Lower leg skin (tissue), 4 donors: ENCODE measurements around the gene SCN4B. TPM values are rescaled to one million over a fixed set of nuclear protein-coding genes. Genes with fewer than 3 reads are reported as not detected.

Experiments used
- DNase-seq, 2 donors: peaks; one replicate each; pipeline ENCODE4 v3.0.0-alpha.2; 2019; ENCODE audit warnings: low spot score in 2 of 2
- H3K4me3 ChIP-seq: fragments of 200-600 bp; sonication (generic); 2 replicates; pipeline ENCODE4 v1.5.1; 2017; ENCODE audit warnings: mild to moderate bottlenecking, low read depth; ENCODE audit not compliant: poor library complexity, severe bottlenecking
- POLR2A ChIP-seq, 2 donors: fragments of 450-650 bp; IDR thresholded peaks; one replicate each; pipeline ENCODE4 v1.6.1; 2016 to 2017; ENCODE audit warnings: antibody characterized with exemption in 2 of 2, mild to moderate bottlenecking in 1 of 2, moderate library complexity in 1 of 2
- WGBS, 2 donors: methylation state at CpG; one replicate each; pipeline ENCODE4 v1.1.5; 2018; 5-methylcytosine and 5-hydroxymethylcytosine counted together
- intact Hi-C: fragments of 100-400 bp; cut with DNase I; formaldehyde crosslinking; loops from one replicate; pipeline ENCODE4 v1.15.0; 2023; ENCODE audit warnings: low total_unique reads
- total RNA-seq, 4 donors: library from RNA; depleted of rRNA; stranded (reverse); fragments of >200 nt; gene quantifications; one replicate each; pipeline ENCODE4 v1.1.0, GENCODE V29; 2016
- TF ChIP-seq, protein P1 (sequence below), 3 donors: fragments of 450-650 bp; IDR thresholded peaks; one replicate each; pipeline ENCODE4 v1.5.1; 2016; ENCODE audit warnings: antibody characterized with exemption in 3 of 3, mild to moderate bottlenecking in 3 of 3, moderate library complexity in 2 of 3

Gene SCN4B
- total RNA-seq, 4 donors from 2014 or later = 0.25 to 4.0 (median 1.9) TPM

DNA sequence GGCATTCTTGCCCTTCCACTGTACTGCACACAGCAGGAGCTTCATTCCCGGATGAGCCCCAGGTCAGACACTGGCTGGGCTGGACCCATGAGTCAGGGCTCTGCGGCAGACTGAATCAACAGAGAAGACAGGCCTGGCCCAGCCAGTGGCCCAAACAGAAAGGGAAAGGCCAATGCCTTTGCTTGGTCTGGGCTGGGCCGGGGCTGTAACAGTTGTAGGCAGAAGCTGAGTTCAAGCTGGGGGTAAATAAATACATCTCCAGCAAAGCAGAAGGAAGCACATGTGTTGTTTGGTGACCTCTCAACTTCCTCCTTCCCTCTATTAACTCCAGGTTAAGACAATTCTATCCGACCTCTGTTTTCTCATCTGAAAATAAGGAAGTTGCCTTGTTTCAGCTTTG lies 64.1 kb downstream of the SCN4B start:
- no peak for DNase-seq
- intact Hi-C loops = no loop called here
- WGBS, 2 donors = 62 to 67% methylated on average over 4 of the region's 4 CpGs
- TF ChIP-seq, protein P1, sequence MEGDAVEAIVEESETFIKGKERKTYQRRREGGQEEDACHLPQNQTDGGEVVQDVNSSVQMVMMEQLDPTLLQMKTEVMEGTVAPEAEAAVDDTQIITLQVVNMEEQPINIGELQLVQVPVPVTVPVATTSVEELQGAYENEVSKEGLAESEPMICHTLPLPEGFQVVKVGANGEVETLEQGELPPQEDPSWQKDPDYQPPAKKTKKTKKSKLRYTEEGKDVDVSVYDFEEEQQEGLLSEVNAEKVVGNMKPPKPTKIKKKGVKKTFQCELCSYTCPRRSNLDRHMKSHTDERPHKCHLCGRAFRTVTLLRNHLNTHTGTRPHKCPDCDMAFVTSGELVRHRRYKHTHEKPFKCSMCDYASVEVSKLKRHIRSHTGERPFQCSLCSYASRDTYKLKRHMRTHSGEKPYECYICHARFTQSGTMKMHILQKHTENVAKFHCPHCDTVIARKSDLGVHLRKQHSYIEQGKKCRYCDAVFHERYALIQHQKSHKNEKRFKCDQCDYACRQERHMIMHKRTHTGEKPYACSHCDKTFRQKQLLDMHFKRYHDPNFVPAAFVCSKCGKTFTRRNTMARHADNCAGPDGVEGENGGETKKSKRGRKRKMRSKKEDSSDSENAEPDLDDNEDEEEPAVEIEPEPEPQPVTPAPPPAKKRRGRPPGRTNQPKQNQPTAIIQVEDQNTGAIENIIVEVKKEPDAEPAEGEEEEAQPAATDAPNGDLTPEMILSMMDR (IDR thresholded peaks at IDR 0.05) = no peak
- TF ChIP-seq POLR2A (IDR thresholded peaks at IDR 0.05) = no peak
- H3K4me3 ChIP-seq = no peak overlapping the region

DNA sequence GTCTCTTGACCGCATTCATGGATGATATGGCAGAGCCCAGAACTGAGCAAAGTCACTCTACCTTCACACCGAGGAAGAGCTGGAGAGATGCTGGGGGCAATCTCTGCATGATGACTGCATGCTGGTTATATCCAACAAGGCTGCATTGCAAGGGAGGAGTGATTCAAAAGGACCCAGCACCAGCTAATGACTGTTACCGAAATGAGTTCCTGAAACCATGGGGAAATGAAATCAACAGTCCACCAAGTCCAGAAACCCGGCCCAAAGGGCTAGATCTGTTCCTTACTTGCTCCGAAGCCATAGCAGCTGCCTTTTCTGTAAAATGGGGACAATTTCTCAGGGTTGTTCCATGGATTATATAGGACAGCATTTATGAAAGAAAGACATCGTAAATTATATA lies 64.7 kb downstream of the SCN4B start:
- no peak overlapping the region for H3K4me3 ChIP-seq
- 89 to 93% methylated on average over 6 of the region's 6 CpGs for WGBS, 2 donors
- no peak for TF ChIP-seq POLR2A (IDR thresholded peaks at IDR 0.05)
- TF ChIP-seq, protein P1 (IDR thresholded peaks at IDR 0.05) = no peak
- DNase-seq = no peak
- intact Hi-C loops = no loop called here

DNA sequence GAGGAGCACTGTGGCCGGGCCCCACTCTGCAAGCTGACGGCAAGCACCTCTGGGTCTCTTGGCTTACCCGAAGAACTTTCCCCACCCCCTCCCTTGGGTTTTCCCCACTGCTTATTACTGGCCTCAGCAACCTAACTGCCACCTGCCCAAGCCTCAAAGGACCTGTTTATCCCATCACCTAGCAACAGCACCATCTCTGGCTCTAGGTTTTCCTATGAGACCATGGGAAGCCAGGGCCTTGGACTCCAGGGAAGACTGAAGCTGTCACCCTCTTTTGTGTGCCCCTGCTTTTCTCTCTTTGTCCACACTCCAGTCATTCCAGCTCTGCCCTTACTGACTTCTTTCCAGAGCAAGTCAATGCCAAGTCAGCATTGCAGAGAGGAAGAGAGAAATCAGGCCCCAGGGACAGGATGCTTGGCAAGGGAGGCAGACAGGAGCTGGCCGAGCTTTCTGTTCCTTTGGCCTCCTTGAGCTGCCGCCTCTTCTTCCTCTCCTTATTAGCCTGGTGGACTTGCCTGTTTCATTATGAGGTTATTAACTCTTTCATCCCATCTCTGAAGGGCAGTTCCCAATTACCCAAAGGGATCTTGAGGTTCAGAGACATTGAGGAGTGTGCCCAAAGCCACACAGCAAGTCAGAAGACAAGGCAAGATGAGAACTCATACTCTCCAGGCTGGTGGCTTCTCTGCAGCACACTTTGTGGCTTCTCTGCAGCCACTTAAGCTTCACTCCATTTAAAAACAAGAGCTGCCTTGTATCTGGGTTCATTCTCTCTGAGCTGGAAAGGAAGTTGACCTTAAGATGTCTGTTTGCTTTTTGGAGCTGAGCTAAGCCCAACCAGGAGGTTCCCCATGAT lies 65.5 kb downstream of the SCN4B start, which contains the start of gene SMIM35:
TSS of gene SMIM35 (minus strand) at position 51 of the 856 bp plus-strand sequence. CDS start 206 bp downstream, outside the sequence.
- no peak within 1 kb of the TSS for H3K4me3 ChIP-seq
- no peak for TF ChIP-seq POLR2A (IDR thresholded peaks at IDR 0.05)
- TF ChIP-seq, protein P1 (IDR thresholded peaks at IDR 0.05) = no peak
- WGBS, 2 donors = 58 to 68% methylated on average over 5 of the region's 5 CpGs
- intact Hi-C loops = no loop called here
- no peak for DNase-seq

DNA sequence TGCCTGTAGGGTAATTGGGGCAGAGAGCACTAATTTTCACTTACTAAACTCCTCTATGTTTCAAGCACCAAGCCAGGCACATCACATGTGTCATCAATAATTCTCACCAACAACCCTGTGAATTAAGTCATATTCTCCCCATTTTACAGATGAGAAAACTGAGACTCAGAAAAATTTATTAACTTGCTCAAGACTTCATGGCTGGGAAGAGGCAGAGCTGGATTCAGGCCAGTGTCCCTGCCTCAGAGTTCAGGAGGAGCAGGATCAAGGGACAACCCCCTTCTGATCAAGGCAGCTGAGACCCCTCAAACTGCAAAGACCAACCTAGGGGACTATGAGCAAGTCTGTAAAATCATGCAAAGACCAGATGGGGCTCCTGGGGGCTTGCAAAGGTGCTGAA lies 68.0 kb downstream of the SCN4B start:
- intact Hi-C loops = no loop called here
- TF ChIP-seq POLR2A (IDR thresholded peaks at IDR 0.05) = no peak
- TF ChIP-seq, protein P1 (IDR thresholded peaks at IDR 0.05) = no peak
- no peak overlapping the region for H3K4me3 ChIP-seq
- no peak for DNase-seq

DNA sequence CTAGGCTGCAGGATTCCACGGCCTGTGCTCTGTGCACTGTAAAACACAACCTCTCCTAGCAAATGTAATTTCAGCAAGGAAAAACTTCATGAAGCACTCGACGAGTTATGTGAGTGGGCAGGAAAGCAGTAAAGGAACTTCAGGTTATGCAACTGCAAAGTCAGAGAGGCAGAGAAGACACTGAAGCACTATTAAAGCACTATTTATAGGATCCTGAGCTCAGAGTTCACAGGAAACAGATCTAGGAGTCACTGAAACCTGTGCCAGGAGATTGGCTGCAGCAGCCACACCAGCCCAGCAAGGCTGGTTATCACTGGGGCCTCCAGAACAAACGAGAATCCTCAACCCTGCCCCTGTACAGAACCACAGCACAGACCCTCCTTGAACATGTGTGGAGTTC lies 68.4 kb downstream of the SCN4B start:
- intact Hi-C loops = no loop called here

More for the DNA sequence above, 68.4 kb downstream of the SCN4B start:
- 21 to 23% methylated on average over 4 of the region's 4 CpGs for WGBS, 2 donors
- H3K4me3 ChIP-seq = no peak overlapping the region
- DNase-seq = no peak
- no peak for TF ChIP-seq POLR2A (IDR thresholded peaks at IDR 0.05)
- TF ChIP-seq, protein P1 (IDR thresholded peaks at IDR 0.05) = no peak

Other genes with a start within 250 kb of the SCN4B start
- gene TMPRSS13, start 223.4 kb downstream of the SCN4B start, total RNA-seq = 100 to 1,000 TPM; 100 to 171 (median 127) TPM
- 10 to 100 TPM in 2 of 4 donors, 1 to 10 TPM in 2; 5.7 to 14.9 (median 8.1) TPM for gene IL10RA, start 166.4 kb downstream of the SCN4B start, total RNA-seq
- 1 to 10 TPM in 2 of 4 donors, under 1 TPM in 2; 0.56 to 4.6 (median 1.3) TPM for gene TMPRSS4, start 75.7 kb downstream of the SCN4B start, total RNA-seq
- gene SMIM35, start 65.9 kb downstream of the SCN4B start, total RNA-seq = not detected
- gene SCN2B, start 23.8 kb upstream of the SCN4B start, total RNA-seq = under 1 TPM in 1 of 4 donors, not detected in 3; 0.06 TPM
- 1 to 10 TPM in 1 of 4 donors, under 1 TPM in 3; 0.42 to 3.0 (median 0.61) TPM for gene JAML, start 72.2 kb upstream of the SCN4B start, total RNA-seq
- 100 to 1,000 TPM in 1 of 4 donors, 10 to 100 TPM in 3; 55.9 to 120 (median 91.2) TPM for gene MPZL3, start 99.5 kb upstream of the SCN4B start, total RNA-seq
- gene MPZL2, start 111.5 kb upstream of the SCN4B start, total RNA-seq = 10 to 100 TPM; 46.0 to 59.9 (median 53.5) TPM
- under 1 TPM in 3 of 4 donors, not detected in 1; 0.36 to 0.52 (median 0.46) TPM for gene CD3E, start 151.9 kb upstream of the SCN4B start, total RNA-seq
- gene CD3D, start 189.9 kb upstream of the SCN4B start, total RNA-seq = 1 to 10 TPM in 1 of 4 donors, under 1 TPM in 2, not detected in 1; 0.44 to 5.8 (median 0.46) TPM
- under 1 TPM; 0.12 to 0.59 (median 0.37) TPM for gene CD3G, start 191.5 kb upstream of the SCN4B start, total RNA-seq
- 10 to 100 TPM; 40.3 to 46.1 (median 44.4) TPM for gene UBE4A, start 206.8 kb upstream of the SCN4B start, total RNA-seq
- gene ATP5MG, start 248.8 kb upstream of the SCN4B start, total RNA-seq = 10 to 100 TPM; 26.7 to 83.6 (median 44.8) TPM